Measurements from ENCODE around the gene PUS10.

The PUS10 gene

DNA sequence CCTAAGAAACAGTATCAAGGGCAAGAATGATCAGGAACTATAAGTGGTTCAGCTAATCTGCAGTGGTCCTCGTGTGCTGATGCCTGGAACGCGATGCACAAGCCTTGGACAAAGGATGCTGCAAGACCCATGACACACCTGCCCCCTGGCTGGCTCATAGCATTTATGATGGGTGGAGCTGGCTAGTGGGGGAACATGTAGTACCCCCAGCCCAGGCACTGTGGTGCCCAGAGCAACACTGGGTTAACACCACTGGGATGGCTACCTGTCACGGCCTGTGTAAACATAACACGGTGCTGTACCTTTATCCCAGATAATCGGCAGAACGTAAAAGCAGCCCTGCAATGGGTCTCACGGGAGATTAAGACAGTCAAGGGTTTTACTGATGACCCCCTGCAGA lies 60.8 kb downstream of the PUS10 start:
- no peak overlapping the region for H3K4me3 ChIP-seq (ENCODE audit: control insufficient read depth, low read depth, low read length)
- no peak for TF ChIP-seq CTCF (conservative IDR thresholded peaks at IDR 0.05; ENCODE audit: control insufficient read depth, insufficient read depth, low read depth, low read length)
- DNase-seq (ENCODE audit: low read depth): no peak

DNA sequence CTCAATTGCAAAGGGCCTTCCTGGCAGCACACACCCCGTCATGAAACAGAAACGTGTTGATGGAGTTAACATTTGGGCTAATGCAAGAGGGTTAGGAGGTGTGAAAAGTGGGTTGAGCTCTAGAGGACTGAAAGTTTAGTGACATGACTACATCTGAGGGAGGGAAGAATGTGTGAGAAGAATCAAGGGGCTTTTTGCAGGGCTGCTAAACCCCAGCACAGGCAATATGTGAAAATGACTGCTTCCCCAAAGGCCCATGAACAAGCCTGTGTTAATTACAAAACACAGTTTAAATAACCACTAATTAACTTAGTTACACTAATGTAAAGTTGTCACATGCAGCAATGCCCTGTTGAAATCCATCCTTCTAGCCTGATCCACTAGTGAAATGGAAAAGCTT lies 63.9 kb downstream of the PUS10 start:
- TF ChIP-seq CTCF (conservative IDR thresholded peaks at IDR 0.05; ENCODE audit: control insufficient read depth, insufficient read depth, low read depth, low read length): no peak
- H3K4me3 ChIP-seq (ENCODE audit: control insufficient read depth, low read depth, low read length): no peak overlapping the region
- no peak for DNase-seq (ENCODE audit: low read depth)

DNA sequence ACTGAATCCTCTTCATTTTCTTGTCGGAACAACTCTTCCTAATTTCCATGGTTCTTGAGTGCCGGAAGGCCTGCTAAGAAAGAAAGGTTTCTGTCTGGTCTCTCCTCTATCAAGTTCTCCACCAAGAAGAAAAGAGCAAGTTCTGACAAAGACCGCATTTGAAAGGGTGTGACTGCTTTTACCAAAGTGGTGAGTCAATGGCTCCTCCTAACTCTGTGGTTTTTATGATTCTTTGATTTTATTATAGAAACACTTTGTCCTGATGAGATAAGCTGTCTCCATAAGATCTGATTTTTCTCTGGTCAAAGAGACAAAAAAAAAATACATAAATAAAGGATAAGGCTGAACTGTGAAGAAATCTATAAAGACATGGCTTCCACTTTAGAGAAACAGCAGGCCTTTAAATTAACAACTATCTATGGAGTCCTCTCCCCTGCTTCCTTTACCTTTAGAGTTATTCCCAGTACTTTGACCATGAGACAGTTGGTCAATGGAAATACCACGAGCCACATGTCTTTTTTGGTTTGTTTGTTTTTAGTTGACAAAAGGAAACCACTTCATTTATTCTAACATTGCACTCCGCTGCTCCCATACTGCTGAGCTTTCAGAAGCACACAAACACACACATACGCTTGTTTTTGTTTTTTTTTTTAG lies 69.0 kb downstream of the PUS10 start:
- peak; percentile 56 for DNase-seq (ENCODE audit: low read depth)
- TF ChIP-seq CTCF (conservative IDR thresholded peaks at IDR 0.05; ENCODE audit: control insufficient read depth, insufficient read depth, low read depth, low read length): no peak
- H3K4me3 ChIP-seq (ENCODE audit: control insufficient read depth, low read depth, low read length): no peak overlapping the region

DNA sequence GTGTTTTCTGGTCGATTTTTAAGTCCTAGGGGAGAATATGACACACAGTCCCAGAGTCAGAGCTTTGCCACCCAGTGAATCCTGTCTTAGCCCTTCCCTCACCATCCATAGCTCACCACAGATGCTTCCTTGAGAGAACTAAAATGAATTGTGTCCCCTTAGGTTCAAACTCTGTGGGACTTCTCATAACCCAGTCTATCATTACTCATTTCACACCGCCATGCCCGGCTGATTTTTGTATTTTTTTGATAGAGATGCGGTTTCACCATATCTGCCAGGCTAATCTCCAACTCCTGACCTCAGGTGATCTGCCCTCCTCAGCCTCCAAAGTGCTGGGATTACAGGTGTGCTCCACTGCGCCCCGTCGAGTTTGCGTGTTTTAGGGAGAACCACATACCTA lies 69.9 kb downstream of the PUS10 start:
- DNase-seq (ENCODE audit: low read depth): no peak
- no peak overlapping the region for H3K4me3 ChIP-seq (ENCODE audit: control insufficient read depth, low read depth, low read length)
- TF ChIP-seq CTCF (conservative IDR thresholded peaks at IDR 0.05; ENCODE audit: control insufficient read depth, insufficient read depth, low read depth, low read length): no peak

DNA sequence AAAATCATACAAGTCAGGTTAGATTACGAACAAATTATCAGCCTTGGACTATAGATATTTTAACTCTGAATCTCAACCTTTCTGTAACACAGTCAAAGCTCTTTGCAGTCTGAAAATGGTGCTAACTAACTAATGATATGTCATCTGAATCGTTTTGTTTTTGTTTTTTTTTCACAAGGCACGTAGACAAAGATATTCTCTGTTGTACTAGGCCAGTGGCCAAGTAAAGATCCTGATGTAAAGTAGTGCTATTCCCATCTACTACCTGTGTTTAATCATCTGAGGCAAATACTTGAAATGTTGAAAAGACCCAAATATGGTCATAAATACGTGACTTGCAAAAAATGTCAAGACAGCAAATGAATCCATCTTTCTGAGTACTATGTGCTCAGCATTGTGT lies 71.0 kb downstream of the PUS10 start:
- DNase-seq (ENCODE audit: low read depth): no peak
- H3K4me3 ChIP-seq (ENCODE audit: control insufficient read depth, low read depth, low read length): no peak overlapping the region
- no peak for TF ChIP-seq CTCF (conservative IDR thresholded peaks at IDR 0.05; ENCODE audit: control insufficient read depth, insufficient read depth, low read depth, low read length)

DNA sequence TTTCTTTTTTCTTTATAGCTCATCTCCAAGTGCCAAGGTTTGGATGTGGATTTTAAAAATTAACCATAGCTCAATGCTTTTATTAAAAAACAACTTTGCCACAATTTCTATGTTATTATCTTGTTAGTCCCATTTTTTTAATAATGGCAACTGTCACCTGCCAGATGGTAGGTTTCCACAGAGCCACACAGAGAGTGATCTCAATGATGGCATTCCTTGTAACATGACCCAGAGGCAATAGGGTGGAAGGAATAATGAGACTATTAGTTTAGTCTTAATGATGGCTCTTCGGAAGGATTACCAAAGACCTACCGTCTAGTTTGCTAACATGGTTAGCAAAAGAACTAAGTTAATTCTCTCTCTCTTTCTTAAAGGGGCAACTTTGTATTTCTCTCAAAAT lies 72.7 kb downstream of the PUS10 start:
- H3K4me3 ChIP-seq (ENCODE audit: control insufficient read depth, low read depth, low read length): no peak overlapping the region
- no peak for DNase-seq (ENCODE audit: low read depth)
- TF ChIP-seq CTCF (conservative IDR thresholded peaks at IDR 0.05; ENCODE audit: control insufficient read depth, insufficient read depth, low read depth, low read length): no peak

DNA sequence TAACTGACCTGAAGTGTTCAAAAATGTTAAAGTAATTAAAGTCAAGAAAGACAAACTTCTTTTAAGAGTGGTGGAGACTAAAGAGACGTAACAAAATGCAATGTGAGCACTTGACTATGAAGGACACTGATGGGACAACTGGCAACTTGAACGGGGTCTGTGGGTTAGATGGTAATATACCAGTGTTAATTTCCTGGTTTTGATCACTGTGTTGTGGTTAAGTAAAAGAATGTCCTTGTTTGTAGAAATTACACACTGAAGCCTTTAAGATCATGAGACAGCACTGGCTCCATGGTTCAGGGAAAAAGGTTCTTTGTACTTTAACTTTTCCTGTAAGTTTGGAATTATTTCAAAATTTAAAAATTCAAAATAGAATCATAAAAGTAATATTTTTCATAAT lies 78.4 kb downstream of the PUS10 start:
- no peak overlapping the region for H3K4me3 ChIP-seq (ENCODE audit: control insufficient read depth, low read depth, low read length)
- TF ChIP-seq CTCF (conservative IDR thresholded peaks at IDR 0.05; ENCODE audit: control insufficient read depth, insufficient read depth, low read depth, low read length): no peak
- no peak for DNase-seq (ENCODE audit: low read depth)
